DND-41 (cell line): ENCODE measurements around the gene PLA2G2D.

Experiments
- ATAC-seq: fragments of 200-7000 bp; cut with Tn5 transposase; 3 replicates; pipeline ENCODE4 v1.9.1; 2021; ENCODE audit warnings: low read depth; ENCODE audit not compliant: insufficient read depth
- DNase-seq: peaks from one replicate; pipeline ENCODE4 v3.0.0-alpha.2; 2020
- H2AFZ ChIP-seq: 2 replicates; pipeline ENCODE4 v1.6.0; 2012; ENCODE audit warnings: low read depth, low read length
- H3K27ac ChIP-seq: 2 replicates; pipeline ENCODE4 v1.5.1; 2012; ENCODE audit warnings: low read length, inconsistent platforms
- H3K27me3 ChIP-seq: fragments of 200-600 bp; sonication (generic); 2 replicates; pipeline ENCODE4 v1.6.0; 2012; ENCODE audit warnings: low read length, mild to moderate bottlenecking, inconsistent platforms; ENCODE audit not compliant: insufficient read depth, poor library complexity
- H3K36me3 ChIP-seq: 2 replicates; pipeline ENCODE4 v1.5.1; 2012; ENCODE audit warnings: low read length, inconsistent platforms; ENCODE audit not compliant: insufficient read depth
- H3K4me1 ChIP-seq: 2 replicates; pipeline ENCODE4 v1.5.1; 2012; ENCODE audit warnings: mild to moderate bottlenecking, low read length; ENCODE audit not compliant: insufficient read depth
- H3K4me2 ChIP-seq: 2 replicates; pipeline ENCODE4 v1.6.0; 2012; ENCODE audit warnings: mild to moderate bottlenecking, moderate library complexity, low read length, inconsistent platforms; ENCODE audit not compliant: insufficient read depth
- H3K4me3 ChIP-seq, 2 experiments: fragments of 200-600 bp in 1 of 2; shearing (Covaris generic) in 1 of 2; 2 replicates each; pipeline ENCODE4 v1.5.1; 2012 to 2016; ENCODE audit warnings: inconsistent platforms in 2 of 2, low read length in 2 of 2, mild to moderate bottlenecking in 2 of 2, low read depth in 1 of 2, moderate library complexity in 1 of 2
- H3K79me2 ChIP-seq: 2 replicates; pipeline ENCODE4 v1.6.0; 2012; ENCODE audit warnings: low read length, inconsistent platforms; ENCODE audit not compliant: insufficient read depth
- H3K9ac ChIP-seq: 2 replicates; pipeline ENCODE4 v1.6.0; 2012; ENCODE audit warnings: low read depth, mild to moderate bottlenecking, inconsistent platforms, low read length, moderate library complexity
- H3K9me3 ChIP-seq: 2 replicates; pipeline ENCODE4 v1.5.1; 2012; ENCODE audit warnings: low read length, moderate library complexity, mild to moderate bottlenecking, inconsistent platforms; ENCODE audit not compliant: insufficient read depth, severe bottlenecking
- H4K20me1 ChIP-seq: 2 replicates; pipeline ENCODE4 v1.6.0; 2012; ENCODE audit warnings: low read length; ENCODE audit not compliant: insufficient read depth
- CTCF ChIP-seq: IDR thresholded peaks from 2 replicates; pipeline ENCODE4 v1.5.1; 2012; ENCODE audit warnings: borderline replicate concordance, low read length, moderate library complexity, mild to moderate bottlenecking; ENCODE audit not compliant: poor library complexity, severe bottlenecking; ENCODE audit errors: extremely low read depth
- EZH2 ChIP-seq: IDR thresholded peaks from 3 replicates; pipeline ENCODE4 v1.6.1; 2012; ENCODE audit warnings: borderline replicate concordance, low read depth, mild to moderate bottlenecking, moderate library complexity, low read length, inconsistent platforms; ENCODE audit not compliant: severe bottlenecking

The PLA2G2D gene

GRCh38 chr1:20147846-20148570 lies 28.7 kb upstream of the PLA2G2D start:
- DNase-seq (no peak), ATAC-seq (no peak)
- no peak overlapping the region for H2AFZ ChIP-seq
- no peaks in the 10 kb centered on the region for H3K79me2 ChIP-seq
- no peak overlapping the region for H3K4me2 ChIP-seq
- no peak overlapping the region for H3K4me3 ChIP-seq
- TF ChIP-seq EZH2, result no peak
- TF ChIP-seq CTCF, result no peak
- no peak overlapping the region for H3K9ac ChIP-seq
- H3K27me3 ChIP-seq, result no peaks in the 10 kb centered on the region
- H3K4me1 ChIP-seq, result peaks cover 9% of the 10 kb centered on the region
- H3K9me3 ChIP-seq, result no peaks in the 10 kb centered on the region
- no peak overlapping the region for H3K27ac ChIP-seq
- no peaks in the 10 kb centered on the region for H4K20me1 ChIP-seq
- no peaks in the 10 kb centered on the region for H3K36me3 ChIP-seq

GRCh38 chr1:20143734-20144565 lies 24.6 kb upstream of the PLA2G2D start:
- no peak overlapping the region for H3K27ac ChIP-seq
- H3K79me2 ChIP-seq, result no peaks in the 10 kb centered on the region
- no peaks in the 10 kb centered on the region for H3K4me1 ChIP-seq
- TF ChIP-seq EZH2, result no peak
- no peak for TF ChIP-seq CTCF
- peaks cover 3% of the 10 kb centered on the region; the same call in 1 of the 2 replicates for H4K20me1 ChIP-seq
- no peak overlapping the region for H3K9ac ChIP-seq
- ATAC-seq, result no peak
- no peak for DNase-seq
- no peak overlapping the region for H3K4me3 ChIP-seq
- no peaks in the 10 kb centered on the region for H3K27me3 ChIP-seq
- H3K4me2 ChIP-seq, result no peak overlapping the region
- H3K9me3 ChIP-seq, result no peaks in the 10 kb centered on the region
- H2AFZ ChIP-seq, result no peak overlapping the region
- H3K36me3 ChIP-seq, result no peaks in the 10 kb centered on the region

GRCh38 chr1:20143318-20143717 lies 24.0 kb upstream of the PLA2G2D start:
- H4K20me1 ChIP-seq, result peaks cover 3% of the 10 kb centered on the region; the same call in 1 of the 2 replicates
- H3K4me3 ChIP-seq, result no peak overlapping the region
- no peaks in the 10 kb centered on the region for H3K27me3 ChIP-seq
- no peaks in the 10 kb centered on the region for H3K79me2 ChIP-seq
- DNase-seq, result no peak
- no peak overlapping the region for H2AFZ ChIP-seq
- no peak overlapping the region for H3K27ac ChIP-seq
- H3K9ac ChIP-seq, result no peak overlapping the region
- H3K4me1 ChIP-seq, result no peaks in the 10 kb centered on the region
- H3K9me3 ChIP-seq, result no peaks in the 10 kb centered on the region
- no peak overlapping the region for H3K4me2 ChIP-seq
- no peak for TF ChIP-seq CTCF
- no peak for TF ChIP-seq EZH2
- H3K36me3 ChIP-seq, result no peaks in the 10 kb centered on the region
- no peak for ATAC-seq
